OCI-M2 (cell line): ENCODE data around the gene SPSB4.

Experiments
- DNase-seq: peaks from one replicate; lab custom pipeline; 2025; ENCODE audit not compliant: unreplicated experiment; lab: John Stamatoyannopoulos, UW

The SPSB4 gene

DNA sequence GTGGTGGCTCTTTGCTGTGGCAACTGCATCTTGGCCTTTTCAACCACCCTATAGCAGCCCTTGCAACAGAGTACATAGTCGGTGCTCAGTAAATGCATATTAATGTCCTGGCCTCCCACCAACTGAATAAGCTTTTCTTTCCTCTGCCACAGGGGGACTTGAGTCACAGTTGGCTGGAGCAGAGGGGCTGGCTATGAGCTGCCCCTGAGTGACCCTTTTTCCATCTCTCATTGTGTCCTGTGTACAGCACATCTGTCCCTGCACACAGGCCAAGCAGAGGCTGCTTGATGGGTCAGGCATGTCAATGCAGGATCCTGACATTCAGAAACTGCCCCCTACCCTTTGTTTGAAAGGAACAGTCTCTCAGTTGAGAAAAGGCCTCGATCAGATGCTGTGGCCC, 22.4 kb downstream of the SPSB4 start:
- DNase-seq, result no peak

DNA sequence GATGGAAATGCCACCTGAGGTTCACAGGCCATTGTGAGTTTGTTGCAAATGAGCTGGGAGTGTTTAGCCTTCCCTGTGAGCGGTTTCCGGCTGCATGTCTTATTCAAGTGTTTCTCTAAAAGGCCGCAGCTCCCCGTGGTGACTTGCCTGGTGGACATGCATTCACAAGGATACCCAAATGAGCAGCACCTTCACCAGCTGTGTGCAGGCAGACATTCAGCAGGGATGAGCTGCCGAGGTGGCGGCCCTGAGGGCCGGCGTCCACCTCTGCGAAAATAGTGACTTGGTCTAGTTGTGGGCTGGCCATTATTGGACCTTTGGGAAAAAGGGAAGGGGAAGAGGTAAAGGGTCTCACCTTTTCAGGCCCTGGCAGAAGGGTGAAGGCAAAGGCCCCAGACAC, 23.4 kb downstream of the SPSB4 start:
- DNase-seq, result no peak

DNA sequence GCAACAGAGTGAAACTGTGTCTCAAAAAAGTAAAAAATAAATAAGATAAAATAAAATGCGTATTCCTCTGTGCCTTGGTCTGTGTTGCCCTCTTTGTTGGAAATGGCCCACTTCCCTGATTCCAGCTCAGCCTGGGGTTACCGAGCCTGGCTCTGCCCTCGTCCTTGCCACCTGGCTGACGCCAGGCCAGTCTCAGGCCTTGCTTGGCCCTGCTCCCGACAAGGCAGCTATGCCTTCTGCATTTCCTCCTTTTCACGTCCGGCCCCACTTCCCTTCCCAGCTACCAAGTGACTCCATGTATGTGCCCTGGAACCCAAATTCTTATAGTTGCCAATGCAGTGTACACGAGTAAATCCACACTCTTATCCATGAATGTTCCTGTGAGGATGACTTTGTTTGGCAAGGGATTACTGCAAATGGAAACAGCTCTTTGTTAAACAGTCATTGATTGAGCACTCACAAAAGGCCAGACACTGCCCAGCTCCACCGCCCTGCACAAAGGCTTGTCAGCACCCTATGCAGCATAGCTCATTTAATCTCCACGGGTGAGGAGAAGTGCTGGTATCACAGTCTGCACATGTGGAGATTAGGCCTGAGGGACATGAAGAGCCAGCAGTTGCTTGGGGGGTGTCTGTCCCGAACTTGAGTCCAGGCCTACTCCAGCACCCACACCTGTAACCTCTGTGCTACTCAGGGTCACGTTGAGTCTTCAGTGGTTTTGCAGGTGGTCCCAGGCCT, 25.1 kb downstream of the SPSB4 start:
- DNase-seq, result no peak

DNA sequence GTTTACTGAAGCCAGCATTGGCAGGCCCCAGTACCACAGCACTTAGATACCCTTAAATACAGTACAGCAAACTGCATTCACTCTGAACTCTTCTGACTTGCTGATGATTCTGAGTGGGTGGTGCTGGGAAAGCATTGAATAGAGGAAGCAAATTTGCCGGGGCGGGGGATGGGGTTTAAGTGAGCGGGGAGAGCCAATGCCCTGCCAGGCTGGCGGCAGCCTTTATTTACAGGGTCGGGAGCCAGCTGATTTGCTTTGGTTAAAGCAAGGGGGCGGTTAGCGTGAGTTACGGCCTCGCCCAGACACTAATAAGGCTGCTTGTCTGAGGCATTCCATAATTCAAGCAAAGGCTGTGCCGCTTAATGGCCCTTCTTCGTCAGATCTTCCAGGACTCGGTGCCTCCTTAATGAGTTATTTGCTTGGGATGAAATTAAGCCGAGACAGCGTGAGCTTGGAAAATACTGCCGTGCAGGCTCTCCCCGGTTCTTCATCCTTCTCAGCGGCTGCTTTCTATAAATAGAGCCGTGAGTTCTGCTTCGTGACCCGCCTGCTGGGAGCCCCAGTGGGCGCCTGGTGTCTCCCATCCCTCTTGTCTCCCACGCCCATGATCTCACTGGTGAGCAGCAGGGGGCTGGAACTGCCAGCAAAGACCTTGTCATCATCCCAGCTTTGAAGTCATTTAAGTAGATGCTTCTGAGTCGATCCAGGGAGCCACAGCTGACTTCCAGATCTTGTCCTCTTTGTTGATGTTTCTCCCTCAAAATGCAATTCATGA, 25.8 kb downstream of the SPSB4 start:
- no peak for DNase-seq

DNA sequence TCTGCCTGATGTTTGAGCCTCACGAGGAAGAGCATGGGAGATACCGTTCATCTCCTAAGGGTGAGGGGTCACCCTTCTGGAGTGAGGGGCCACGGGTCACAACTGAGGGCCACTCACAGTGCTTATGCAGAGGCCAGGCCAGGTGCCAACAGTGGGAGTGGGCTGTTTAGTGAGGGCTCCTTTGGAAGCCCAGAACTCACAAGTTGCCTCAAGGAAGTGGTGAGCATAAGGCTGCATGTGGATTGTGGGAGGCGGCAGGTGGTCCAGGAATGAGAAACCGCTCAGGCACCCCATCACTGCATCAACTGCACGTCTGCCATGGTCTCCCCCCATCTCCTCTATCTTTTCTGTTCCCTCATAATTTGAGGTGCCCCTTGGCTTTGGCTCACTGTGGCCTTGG, 26.5 kb downstream of the SPSB4 start:
- no peak for DNase-seq

DNA sequence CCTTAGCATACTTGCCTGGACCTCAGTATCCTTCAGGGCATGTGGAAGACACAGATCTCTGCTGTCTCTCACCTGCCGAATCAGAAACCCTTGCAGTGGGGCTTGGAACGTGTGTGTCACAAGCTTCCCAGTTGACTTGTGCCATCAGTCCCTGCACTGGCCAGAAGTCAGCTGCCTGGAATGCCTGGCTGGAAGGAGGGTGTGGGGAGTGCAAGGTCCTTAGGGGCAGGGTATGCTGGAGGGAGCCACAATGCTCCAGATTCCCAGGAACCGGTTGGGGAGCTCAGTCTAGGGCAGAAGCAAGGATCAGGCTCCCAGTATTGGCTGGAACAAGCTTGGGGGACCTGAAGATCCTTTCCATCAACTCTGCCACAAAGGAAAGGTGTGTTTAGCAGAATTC, 27.1 kb downstream of the SPSB4 start:
- no peak for DNase-seq

DNA sequence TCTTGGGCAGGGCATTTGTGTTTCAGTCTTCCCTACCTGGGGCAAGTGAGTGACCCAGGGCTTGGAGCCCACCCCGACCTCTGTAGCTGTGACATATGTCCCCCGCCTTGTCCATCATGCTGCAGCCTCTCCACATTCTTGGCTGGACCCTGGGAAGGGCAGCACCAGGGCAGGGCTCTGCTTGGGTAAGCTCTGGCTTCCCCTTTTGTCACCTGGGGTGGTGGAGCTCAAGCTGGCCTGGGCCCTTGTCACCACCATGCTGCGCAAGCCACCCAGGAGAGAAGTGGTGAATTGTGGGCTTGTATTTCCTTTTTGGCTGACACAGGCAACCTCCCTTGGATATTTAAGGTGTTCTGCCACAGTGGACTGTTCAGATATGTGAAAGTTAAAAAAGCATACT, 29.3 kb downstream of the SPSB4 start:
- DNase-seq, result no peak

DNA sequence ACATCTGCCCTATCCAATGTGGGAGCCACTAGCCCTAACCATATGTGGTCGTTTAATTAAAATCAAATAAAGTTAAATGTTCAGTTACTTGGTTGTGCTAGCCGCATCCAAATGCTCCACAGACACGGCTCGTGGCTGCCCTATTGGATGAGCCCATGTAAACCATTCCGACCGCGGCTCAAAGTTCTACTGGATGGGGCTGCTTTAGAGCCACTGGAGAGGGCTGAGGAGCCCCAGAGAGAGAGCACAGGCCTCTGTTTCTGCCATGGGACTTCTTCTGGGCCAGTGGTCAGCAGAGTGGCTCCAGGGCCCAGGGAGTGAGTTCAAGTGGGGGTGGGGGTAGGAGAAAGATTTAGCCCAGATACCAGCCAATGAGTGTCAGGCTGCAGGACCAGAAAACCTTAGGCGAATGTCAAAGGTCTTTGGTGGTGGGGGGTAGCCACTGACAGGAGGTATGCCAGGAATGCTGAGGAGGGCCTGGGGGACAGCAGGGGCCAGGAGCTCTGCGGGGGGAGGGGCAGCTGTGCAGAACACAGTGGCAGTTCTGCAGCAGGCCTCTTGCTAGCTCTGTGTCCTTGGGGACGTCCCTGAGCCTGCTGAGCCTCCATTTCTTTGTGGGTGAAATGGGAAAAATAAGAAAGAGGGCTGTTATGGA, 30.1 kb downstream of the SPSB4 start:
- no peak for DNase-seq

DNA sequence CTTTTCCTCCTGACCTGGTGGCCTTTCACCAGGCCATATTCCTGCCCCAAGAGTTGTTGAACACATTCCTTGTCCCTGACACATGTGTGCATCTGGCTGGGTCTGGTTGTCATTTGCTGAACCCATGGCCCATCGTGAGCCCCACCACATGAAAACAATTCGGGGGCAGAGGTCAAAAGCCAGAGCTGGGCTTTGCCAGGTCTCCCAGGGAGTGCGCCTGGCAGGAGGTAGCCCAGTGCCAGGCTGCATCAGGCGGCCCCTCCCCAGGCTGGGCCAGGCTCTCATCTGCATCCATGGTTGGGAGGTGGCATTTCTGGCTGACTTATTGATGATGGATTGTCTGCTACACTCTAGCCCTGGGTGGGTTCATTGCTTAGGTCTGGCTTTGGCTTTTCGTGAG, 30.9 kb downstream of the SPSB4 start:
- DNase-seq, result no peak

DNA sequence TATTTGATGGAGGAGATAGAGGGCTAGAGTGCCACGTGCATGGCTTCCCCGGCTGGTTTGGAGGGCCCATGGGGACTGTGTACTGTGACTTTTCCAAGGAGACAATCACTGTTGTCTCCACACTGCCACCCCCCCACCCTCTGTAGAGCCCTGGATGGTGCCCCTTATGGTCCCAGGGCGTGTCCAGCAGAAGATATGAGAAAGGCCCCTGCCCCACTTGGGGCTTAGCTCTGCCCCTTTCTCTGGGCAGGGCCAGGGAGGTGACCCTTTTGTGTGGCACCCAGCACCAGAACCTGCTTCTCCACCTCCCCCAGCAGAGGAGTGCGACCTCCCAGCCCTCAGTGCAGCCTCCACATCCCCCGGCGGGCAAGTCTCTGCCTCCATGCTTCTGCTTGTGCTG, 32.1 kb downstream of the SPSB4 start:
- DNase-seq, result no peak

DNA sequence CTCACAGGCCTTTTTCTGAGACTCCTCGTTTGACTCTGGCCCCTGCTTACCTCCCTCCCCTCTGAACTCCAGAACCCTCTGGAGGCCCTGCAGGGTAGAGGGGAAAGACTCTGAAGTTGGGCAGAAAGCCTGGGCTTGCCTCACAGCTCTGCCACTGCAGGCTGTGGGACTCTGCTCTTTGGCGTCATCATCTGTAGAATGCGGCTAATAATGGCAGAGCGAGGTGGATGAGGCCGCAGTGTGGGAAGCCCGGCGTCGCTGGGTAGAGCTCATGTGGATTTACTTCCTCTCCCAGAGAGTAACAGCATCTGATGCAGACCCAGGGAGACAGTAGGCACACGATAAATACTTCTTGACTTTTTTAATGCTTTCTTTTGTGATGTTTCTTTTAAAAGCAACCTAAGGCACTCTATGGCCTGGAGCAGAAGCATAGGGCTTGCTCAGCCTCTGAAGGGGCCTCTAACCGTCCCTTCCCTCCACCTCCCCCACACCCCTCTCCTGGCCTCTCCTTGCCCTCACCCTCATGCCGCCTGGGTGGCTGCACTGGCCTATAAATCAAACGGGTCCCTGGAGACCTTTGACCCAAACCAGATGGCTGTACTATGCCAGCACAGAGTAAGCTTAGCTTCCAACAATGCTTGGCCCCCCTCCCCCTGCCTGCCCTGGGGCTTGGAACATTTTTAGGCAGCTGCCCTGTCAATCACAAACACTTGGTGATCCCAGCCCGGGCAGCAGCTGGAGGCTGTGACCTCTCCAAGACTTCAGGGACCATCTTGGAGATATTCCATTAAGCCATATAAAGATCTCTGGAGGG, 32.9 kb downstream of the SPSB4 start:
- no peak for DNase-seq

DNA sequence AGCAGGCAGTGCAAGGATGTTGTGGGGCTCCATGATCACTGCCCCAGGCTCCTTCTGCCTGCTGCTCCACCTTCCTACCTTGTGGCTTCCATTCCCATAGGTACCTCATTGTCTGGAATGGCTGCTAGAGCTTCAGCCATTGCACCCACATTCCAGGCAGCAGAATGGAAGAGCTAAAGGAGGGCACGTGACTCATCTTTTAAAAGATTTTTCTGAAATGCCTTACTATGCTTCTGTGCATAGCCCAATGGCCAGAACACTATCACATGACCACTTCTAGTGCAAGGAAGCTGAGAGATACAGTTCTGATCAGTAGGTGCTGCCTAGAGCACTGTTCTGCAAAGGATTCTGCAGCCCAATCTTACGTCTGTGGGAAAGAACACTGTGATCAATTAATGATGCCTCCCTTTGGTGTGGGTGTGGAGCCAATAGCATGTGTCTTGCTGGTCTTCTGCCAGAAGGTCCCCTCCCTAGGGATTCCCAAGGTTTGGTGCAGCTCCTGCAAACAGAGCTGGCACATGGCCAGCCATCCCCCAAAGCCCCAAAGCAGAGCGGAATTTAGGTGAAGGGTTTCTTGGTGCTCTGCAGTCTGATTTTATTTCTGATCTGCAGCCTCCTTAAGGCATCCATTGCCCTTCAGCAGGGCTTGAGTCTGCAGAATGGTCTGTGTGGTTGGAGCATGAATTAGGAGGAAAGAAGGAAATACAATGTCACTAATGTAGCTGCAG, 34.4 kb downstream of the SPSB4 start:
- no peak for DNase-seq

DNA sequence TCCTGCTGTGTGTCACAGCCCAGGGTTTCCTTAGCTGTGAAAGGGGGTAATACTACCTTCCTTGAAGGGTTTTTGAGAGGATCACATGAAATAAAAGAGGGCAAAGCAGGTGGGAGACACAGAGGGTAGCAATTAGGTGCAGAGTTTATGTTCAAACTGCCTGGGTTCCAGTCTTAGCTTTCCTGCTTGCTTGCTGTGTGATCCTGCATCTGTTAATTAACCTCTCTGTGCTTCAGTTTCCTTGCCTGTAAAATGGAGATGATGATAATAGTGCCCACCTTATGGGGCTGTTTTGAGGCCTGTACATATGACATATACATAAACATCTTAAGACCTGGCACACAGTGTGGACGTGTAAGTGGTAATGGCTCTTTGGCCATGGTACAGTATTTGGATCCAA, 35.0 kb downstream of the SPSB4 start:
- DNase-seq, result no peak

DNA sequence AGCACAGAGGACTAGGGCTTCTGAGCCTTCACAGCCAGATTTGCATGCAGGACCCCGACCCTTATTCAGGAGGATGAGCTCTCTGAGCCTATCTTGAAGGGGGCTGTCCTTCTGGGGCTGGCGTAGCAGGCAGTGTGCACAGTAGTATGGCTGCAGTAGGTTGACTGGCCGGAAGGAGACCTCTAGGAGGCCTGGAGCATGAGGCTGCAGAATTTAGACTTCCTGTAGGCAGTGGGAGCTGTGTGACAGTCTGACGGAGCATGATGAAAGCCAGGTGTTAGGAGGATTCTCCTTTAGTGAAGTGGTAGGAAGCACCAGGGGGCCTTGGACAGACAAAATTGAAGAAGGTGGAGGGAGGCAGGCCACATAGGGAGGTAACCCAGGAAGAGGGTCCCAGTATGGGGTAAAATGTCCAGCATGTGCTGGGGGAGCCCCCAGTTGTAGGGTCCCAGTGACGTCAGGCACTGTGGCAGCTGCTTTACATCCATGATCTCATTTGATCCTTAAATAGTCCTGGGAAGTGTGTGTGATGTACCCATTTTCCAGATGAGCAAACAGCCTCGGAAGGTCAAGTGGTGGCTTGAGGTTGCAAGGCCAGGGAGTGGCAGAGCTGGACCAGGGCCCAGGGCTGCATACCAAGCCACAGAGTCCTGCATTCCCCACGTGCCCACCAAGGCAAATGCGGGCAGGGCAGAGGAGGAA, 36.1 kb downstream of the SPSB4 start:
- DNase-seq, result no peak

DNA sequence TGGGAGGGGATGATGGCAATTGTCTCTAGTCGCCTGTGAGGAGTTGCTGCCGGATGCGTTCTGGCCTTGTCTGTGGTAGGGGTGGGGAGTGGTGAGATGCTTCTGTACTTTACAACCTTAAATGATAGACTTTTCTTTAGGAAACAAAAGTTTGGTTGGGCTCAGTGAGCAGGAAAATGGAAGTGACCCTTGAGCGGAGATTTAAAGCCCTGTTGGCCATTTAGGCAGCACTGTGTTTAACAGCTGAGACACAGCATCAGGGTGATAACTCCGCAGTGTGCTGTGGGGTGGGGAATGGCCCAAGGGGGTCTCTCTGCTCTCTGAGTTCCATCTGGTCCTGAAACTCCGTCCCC, 36.6 kb downstream of the SPSB4 start:
- no peak for DNase-seq

DNA sequence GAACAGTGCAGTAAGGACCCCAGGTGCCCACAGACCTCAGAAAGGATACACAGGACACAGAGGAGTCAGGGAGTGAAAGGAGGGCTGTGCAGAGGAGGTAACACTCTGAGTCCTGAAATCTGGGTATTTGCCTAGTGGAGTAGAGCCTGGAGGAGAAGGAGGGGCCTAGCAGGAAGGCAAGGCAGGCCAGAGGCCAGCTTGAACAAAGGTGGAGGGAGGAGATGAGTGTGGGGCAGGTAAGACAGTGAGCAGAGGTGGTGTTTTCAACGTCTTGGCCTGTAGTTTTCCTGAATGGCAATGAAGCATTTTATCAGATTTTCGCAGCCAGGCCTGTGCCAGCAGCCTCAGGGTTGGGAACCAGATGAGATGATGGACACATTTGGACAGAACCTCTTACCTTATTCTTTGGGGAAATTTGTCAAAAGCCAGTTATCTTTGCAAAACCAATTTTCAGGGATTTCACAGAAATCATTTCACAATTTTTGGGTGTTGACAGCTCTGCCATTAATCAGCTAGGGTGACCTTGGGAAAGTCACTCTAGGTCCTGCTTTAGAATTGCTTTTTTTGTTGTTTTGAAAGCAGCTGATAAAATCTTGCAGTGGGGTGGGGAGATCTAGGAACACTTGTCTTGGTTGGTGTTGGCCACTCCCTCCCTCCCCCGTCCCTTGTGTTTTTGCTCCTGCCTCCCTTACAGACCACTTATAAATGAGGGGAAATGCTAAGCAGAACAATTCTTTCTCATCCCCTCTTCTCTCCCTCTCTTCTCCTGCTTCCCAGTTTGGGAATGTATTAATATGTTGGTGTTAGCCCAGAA, 38.4 kb downstream of the SPSB4 start:
- no peak for DNase-seq

DNA sequence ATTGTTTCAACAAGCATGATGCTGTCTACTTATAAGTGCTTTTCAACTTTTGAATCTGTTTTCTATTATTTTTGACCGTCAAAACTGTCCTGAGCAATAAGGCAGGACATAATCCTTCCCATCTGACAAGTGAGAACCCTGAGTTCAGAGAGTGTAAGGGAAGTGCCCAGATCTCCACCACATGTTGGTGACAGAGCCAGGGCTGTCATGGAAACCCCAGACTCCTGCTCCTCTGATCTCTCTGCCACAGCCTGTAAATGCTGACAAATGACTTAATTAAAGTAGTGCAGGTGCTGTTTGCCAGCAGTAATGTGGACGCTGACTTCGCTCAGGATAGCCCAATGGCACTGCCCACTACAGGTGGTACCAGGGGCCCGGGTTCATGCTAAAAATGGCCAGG, 40.3 kb downstream of the SPSB4 start:
- DNase-seq, result no peak

DNA sequence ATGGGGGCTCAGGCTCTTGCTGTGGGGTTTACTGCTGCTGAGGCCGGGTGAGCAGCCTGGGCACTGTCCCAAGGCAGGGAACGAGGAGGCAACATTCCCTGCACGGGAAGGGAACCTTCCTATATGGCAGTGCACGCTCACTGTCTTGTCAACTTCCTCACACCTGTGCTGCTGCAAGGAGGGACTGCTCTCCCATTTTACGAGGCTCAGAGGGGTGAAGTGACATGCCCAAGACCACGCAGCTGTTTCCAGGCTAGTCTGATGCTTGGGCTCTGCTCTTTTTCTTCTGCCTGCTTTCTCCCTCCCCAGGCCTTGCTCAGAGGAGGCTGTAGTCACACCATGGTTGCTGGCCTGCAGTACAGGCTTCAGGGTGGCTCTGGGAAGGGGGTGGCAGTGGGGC, 41.5 kb downstream of the SPSB4 start:
- no peak for DNase-seq

DNA sequence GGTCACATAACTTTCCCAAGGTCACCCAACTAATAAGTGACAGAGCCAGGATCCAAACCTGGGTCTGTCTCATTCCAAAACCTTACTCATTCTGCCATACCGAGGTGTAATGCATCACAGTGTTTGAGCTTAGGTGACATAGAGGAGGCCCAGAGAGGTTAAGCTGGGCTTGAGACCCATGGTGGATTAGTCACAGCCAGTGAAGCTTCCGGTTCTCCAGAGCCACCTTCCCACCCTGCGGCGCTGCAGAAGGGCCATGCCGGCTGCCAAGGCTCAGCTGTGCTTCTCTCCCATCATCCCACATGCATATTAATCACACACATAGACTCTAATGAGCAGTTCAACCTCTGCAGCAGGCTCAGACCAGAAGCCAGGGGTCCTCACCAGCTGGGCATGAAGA, 42.2 kb downstream of the SPSB4 start:
- DNase-seq, result no peak
